ENCODE results near the gene CKAP2L. TPM values are rescaled to one million over a fixed set of nuclear protein-coding genes. Genes with fewer than 3 reads are reported as not detected.

CKAP2L gene
- total and polyA plus RNA-seq, 2 donors (not counting 3 experiments of a cell fraction or from before 2014, with no cell fraction given): 3.4 to 30.7 TPM

DNA sequence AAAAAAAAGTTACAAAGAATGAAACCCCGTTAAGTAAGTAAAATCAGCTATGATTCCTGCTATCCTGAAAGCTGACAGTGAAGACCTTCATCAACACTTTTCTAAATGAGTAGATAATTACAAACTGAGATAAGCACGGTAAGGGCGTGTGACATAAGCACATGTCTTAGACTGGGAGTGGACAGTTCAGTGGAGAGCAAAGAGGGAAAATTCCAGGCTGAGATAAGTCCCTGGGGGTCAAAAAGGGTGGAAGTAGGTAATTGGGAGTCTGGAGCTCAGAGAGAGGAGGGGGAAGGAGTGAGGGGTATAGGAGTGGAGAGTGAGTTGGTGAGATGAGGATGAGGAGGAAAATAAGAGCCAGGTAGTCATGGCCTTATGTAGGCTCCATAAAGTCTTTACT is 24.2 kb upstream of the CKAP2L start:
- Histone ChIP-seq H3K9me3 (replicated peaks; ENCODE audit: control insufficient read depth, insufficient read depth, low read length) (no peaks in the 10 kb centered on the region), H3K4me1 (ENCODE audit: control insufficient read depth, extremely low read depth, insufficient read depth, low read length) (peaks cover 39% of the 10 kb centered on the region), H3K27me3 (ENCODE audit: control insufficient read depth in 2 of 2, insufficient read depth in 2 of 2, low read length in 2 of 2) (no peaks in the 10 kb centered on the region), H3K4me3 (replicated peaks in 1 of 3; ENCODE audit: insufficient read depth in 1 of 3, low read depth in 1 of 3, low read length in 3 of 3) (no peak overlapping the region), H2AFZ (ENCODE audit: low read depth, low read length) (no peak overlapping the region), H4K20me1 (replicated peaks; ENCODE audit: control insufficient read depth, extremely low read depth, insufficient read depth, low read length) (no peaks in the 10 kb centered on the region), H3K36me3 (ENCODE audit: control insufficient read depth in 2 of 2, extremely low read depth in 1 of 2, insufficient read depth in 2 of 2, low read length in 2 of 2) (no peaks in the 10 kb centered on the region), H3K9ac (replicated peaks; ENCODE audit: extremely low read depth, insufficient read depth, low read length) (no peak overlapping the region), H3K9me1 (replicated peaks; ENCODE audit: control insufficient read depth, extremely low read depth, insufficient read depth, low read length) (no peaks in the 10 kb centered on the region), H3K27ac (ENCODE audit: insufficient read depth, low read depth, low read length) (no peak overlapping the region), H3K79me2 (ENCODE audit: control insufficient read depth, insufficient read depth, low read length) (no peaks in the 10 kb centered on the region), H3K4me2 (ENCODE audit: insufficient read depth, low read length) (no peak overlapping the region)
- intact Hi-C loops (cut with micrococcal nuclease): no loop called here
- FAIRE-seq (no peak), DNase-seq (ENCODE audit: low read depth, low spot score) (no peak)
- TF ChIP-seq FOS (IDR thresholded peaks at IDR 0.05; ENCODE audit: borderline replicate concordance, insufficient read depth, low read length) (no peak), POLR2AphosphoS5 (IDR thresholded peaks at IDR 0.05; ENCODE audit: insufficient read depth, low read depth, low read length) (no peak), JUN (IDR thresholded peaks at IDR 0.05; ENCODE audit: borderline replicate concordance, insufficient read depth, insufficient read length, low read depth) (no peak), MYC (IDR thresholded peaks at IDR 0.05; ENCODE audit: low read depth, low read length) (no peak), GATA2 (IDR thresholded peaks at IDR 0.05; ENCODE audit: insufficient read depth, insufficient read length, low read depth, low read length) (no peak), EZH2 (IDR thresholded peaks at IDR 0.05; ENCODE audit: borderline replicate concordance, low read depth, low read length, severe bottlenecking) (no peak), POLR2A (IDR thresholded peaks at IDR 0.05; ENCODE audit: low read depth, low read length) (no peak)
- TF ChIP-seq, protein P1, sequence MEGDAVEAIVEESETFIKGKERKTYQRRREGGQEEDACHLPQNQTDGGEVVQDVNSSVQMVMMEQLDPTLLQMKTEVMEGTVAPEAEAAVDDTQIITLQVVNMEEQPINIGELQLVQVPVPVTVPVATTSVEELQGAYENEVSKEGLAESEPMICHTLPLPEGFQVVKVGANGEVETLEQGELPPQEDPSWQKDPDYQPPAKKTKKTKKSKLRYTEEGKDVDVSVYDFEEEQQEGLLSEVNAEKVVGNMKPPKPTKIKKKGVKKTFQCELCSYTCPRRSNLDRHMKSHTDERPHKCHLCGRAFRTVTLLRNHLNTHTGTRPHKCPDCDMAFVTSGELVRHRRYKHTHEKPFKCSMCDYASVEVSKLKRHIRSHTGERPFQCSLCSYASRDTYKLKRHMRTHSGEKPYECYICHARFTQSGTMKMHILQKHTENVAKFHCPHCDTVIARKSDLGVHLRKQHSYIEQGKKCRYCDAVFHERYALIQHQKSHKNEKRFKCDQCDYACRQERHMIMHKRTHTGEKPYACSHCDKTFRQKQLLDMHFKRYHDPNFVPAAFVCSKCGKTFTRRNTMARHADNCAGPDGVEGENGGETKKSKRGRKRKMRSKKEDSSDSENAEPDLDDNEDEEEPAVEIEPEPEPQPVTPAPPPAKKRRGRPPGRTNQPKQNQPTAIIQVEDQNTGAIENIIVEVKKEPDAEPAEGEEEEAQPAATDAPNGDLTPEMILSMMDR (IDR thresholded peaks at IDR 0.05; ENCODE audit: extremely low read depth in 1 of 2, insufficient read depth in 1 of 2, low read depth in 1 of 2, low read length in 2 of 2): no peak
- TF ChIP-seq, protein P2, sequence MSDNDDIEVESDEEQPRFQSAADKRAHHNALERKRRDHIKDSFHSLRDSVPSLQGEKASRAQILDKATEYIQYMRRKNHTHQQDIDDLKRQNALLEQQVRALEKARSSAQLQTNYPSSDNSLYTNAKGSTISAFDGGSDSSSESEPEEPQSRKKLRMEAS (IDR thresholded peaks at IDR 0.05; ENCODE audit: insufficient read depth, insufficient read length): no peak
- BruUV-seq (replicated peaks): no TSS peak
- CTCF ChIA-PET: interaction anchor here (1.1 to 1.2 kb wide), 2 partner anchors 20 to 153 kb away, joined by 5 to 6 read pairs; no protein-coding TSS in a partner anchor
- POLR2A ChIA-PET: no interaction called here
- dilution Hi-C loops (cut with MboI; ENCODE audit: extremely low pct_ligation_motif_present, low sequenced_read_pairs): no loop called here

All from endothelial cell of umbilical vein (primary cell).